HL-60 (cell line): ENCODE results near the gene FGFR3.

Source experiments
- DNase-seq, 2 experiments: peaks; one replicate each; pipeline ENCODE4 v3.0.0-alpha.2; 2010 to 2020; ENCODE audit warnings: low read depth in 1 of 2, low spot score in 1 of 2
- H3K27ac ChIP-seq: fragments of 250-450 bp; sonication (Bioruptor Pico); replicated peaks from 2 replicates; pipeline ENCODE4 v1.5.1; 2020; ENCODE audit warnings: mild to moderate bottlenecking, moderate library complexity
- H3K27me3 ChIP-seq: fragments of 250-450 bp; sonication (Bioruptor Pico); 2 replicates; pipeline ENCODE4 v1.5.1; 2021; ENCODE audit warnings: mild to moderate bottlenecking, moderate library complexity; ENCODE audit not compliant: insufficient read depth, poor library complexity, severe bottlenecking
- H3K4me3 ChIP-seq: replicated peaks from 2 replicates; pipeline ENCODE4 v1.5.1; 2011; ENCODE audit warnings: mild to moderate bottlenecking, control low read depth, low read length; ENCODE audit not compliant: insufficient read depth
- GABPA ChIP-seq: IDR thresholded peaks from 2 replicates; pipeline ENCODE4 v1.6.1; 2012; ENCODE audit warnings: low read depth
- POLR2AphosphoS5 ChIP-seq: IDR thresholded peaks from 2 replicates; pipeline ENCODE4 v1.6.1; 2012; ENCODE audit warnings: low read depth
- SPI1 ChIP-seq: IDR thresholded peaks from 2 replicates; pipeline ENCODE4 v1.6.1; 2012; ENCODE audit warnings: low read depth, mild to moderate bottlenecking, borderline replicate concordance
- TF ChIP-seq, protein P1 (sequence below): IDR thresholded peaks from 2 replicates; pipeline ENCODE4 v1.6.1; 2012; ENCODE audit warnings: low read depth; ENCODE audit not compliant: insufficient replicate concordance
- TF ChIP-seq, protein P2 (sequence below): IDR thresholded peaks from one replicate; pipeline ENCODE4 v1.5.1; 2011; ENCODE audit warnings: low read length, control low read depth, inconsistent platforms; ENCODE audit not compliant: insufficient read depth

FGFR3 gene

GRCh38 chr4:1802151-1802715 lies 9.1 kb downstream of the FGFR3 start:
- peak; percentile 48 to 50 for DNase-seq
- no peak for TF ChIP-seq POLR2AphosphoS5
- TF ChIP-seq GABPA = no peak
- TF ChIP-seq, protein P1, sequence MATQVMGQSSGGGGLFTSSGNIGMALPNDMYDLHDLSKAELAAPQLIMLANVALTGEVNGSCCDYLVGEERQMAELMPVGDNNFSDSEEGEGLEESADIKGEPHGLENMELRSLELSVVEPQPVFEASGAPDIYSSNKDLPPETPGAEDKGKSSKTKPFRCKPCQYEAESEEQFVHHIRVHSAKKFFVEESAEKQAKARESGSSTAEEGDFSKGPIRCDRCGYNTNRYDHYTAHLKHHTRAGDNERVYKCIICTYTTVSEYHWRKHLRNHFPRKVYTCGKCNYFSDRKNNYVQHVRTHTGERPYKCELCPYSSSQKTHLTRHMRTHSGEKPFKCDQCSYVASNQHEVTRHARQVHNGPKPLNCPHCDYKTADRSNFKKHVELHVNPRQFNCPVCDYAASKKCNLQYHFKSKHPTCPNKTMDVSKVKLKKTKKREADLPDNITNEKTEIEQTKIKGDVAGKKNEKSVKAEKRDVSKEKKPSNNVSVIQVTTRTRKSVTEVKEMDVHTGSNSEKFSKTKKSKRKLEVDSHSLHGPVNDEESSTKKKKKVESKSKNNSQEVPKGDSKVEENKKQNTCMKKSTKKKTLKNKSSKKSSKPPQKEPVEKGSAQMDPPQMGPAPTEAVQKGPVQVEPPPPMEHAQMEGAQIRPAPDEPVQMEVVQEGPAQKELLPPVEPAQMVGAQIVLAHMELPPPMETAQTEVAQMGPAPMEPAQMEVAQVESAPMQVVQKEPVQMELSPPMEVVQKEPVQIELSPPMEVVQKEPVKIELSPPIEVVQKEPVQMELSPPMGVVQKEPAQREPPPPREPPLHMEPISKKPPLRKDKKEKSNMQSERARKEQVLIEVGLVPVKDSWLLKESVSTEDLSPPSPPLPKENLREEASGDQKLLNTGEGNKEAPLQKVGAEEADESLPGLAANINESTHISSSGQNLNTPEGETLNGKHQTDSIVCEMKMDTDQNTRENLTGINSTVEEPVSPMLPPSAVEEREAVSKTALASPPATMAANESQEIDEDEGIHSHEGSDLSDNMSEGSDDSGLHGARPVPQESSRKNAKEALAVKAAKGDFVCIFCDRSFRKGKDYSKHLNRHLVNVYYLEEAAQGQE = no peak
- TF ChIP-seq, protein P2, sequence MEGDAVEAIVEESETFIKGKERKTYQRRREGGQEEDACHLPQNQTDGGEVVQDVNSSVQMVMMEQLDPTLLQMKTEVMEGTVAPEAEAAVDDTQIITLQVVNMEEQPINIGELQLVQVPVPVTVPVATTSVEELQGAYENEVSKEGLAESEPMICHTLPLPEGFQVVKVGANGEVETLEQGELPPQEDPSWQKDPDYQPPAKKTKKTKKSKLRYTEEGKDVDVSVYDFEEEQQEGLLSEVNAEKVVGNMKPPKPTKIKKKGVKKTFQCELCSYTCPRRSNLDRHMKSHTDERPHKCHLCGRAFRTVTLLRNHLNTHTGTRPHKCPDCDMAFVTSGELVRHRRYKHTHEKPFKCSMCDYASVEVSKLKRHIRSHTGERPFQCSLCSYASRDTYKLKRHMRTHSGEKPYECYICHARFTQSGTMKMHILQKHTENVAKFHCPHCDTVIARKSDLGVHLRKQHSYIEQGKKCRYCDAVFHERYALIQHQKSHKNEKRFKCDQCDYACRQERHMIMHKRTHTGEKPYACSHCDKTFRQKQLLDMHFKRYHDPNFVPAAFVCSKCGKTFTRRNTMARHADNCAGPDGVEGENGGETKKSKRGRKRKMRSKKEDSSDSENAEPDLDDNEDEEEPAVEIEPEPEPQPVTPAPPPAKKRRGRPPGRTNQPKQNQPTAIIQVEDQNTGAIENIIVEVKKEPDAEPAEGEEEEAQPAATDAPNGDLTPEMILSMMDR = no peak
- TF ChIP-seq SPI1 = no peak
- H3K27ac ChIP-seq = no peak overlapping the region
- H3K27me3 ChIP-seq = peaks cover 7% of the 10 kb centered on the region
- no peak overlapping the region for H3K4me3 ChIP-seq

- Histone ChIP-seq H3K27ac (no peak overlapping the region), H3K27me3 (peaks cover 6% of the 10 kb centered on the region), H3K4me3 (no peak overlapping the region)
- TF ChIP-seq, protein P2 = no peak
- TF ChIP-seq SPI1 (no peak), GABPA (no peak), POLR2AphosphoS5 (no peak)
- TF ChIP-seq, protein P1 = no peak
- no peak for DNase-seq
Observed at GRCh38 chr4:1802720-1803522, 9.8 kb downstream of the FGFR3 start.

- Histone ChIP-seq H3K4me3 (no peak overlapping the region), H3K27me3 (peaks cover 4% of the 10 kb centered on the region), H3K27ac (no peak overlapping the region)
- no peak for DNase-seq
- no peak for TF ChIP-seq POLR2AphosphoS5
- TF ChIP-seq, protein P1 = no peak
- TF ChIP-seq GABPA = no peak
- no peak for TF ChIP-seq SPI1
- TF ChIP-seq, protein P2 = no peak
Observed at GRCh38 chr4:1803523-1804423, 10.7 kb downstream of the FGFR3 start.
